ENCODE results near the gene CCT6A.
A peak's percentile ranks its signal among the peaks of the same experiment; 100 is the strongest.
"Not testable (repeated sequence)": the region's sequence is repeated elsewhere in the genome, so short reads cannot be mapped to it uniquely, and the experiment has no call there.

Gene CCT6A, protein sequence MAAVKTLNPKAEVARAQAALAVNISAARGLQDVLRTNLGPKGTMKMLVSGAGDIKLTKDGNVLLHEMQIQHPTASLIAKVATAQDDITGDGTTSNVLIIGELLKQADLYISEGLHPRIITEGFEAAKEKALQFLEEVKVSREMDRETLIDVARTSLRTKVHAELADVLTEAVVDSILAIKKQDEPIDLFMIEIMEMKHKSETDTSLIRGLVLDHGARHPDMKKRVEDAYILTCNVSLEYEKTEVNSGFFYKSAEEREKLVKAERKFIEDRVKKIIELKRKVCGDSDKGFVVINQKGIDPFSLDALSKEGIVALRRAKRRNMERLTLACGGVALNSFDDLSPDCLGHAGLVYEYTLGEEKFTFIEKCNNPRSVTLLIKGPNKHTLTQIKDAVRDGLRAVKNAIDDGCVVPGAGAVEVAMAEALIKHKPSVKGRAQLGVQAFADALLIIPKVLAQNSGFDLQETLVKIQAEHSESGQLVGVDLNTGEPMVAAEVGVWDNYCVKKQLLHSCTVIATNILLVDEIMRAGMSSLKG

DNA sequence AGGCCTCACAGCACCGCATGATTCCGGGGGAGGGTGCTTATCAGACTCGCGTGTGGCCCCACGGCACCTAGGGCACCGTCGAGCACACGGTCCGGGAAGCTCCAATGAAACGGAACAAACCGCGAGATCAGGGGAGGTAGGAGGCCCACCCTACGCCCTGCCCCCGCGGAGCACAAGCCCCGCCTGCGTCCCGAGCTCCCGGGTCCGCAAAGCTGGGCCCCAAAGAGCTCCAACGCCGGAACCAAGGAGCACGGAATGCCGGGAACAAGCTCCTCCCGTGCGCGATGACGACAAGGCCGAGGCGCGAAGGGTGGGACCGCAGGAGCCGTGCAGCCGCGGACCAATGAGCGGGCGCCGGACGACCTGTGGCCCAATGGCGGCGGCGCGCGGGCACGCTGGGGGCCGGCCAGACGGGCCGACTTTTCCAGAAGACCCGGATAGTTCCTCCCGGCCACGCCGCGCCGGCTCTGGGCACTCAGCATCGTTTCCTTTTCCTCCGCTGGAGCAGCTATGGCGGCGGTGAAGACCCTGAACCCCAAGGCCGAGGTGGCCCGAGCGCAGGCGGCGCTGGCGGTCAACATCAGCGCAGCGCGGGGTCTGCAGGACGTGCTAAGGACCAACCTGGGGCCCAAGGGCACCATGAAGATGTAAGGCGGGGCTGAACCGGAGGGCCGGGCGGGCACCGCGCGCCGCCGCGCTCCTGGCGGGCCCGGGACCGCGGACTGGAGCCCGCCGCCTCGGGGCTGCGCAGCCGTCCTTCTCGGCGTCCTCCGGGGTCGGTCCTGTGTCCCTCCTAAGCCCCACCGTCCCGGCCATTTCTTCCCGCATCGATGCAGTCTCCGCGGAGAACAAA, at the start of gene CCT6A, which contains the start of gene PSPH:
Gene CCT6A, plus strand, starts transcription at position 427 of the 853 bp plus-strand sequence. Its CDS starts 84 bp downstream, at position 511.
Gene PSPH, minus strand, starts transcription at position 106 of the 853 bp plus-strand sequence. CDS start 30,232 bp downstream, outside the sequence.
- peak; percentile 98 for DNase-seq

- no peak for DNase-seq
Measured at GRCh38 chr7:56003749-56004148, 47.8 kb upstream of the CCT6A start.

- DNase-seq = no peak
Measured at GRCh38 chr7:56007167-56007652, 44.4 kb upstream of the CCT6A start.

- no peak for DNase-seq
Measured at GRCh38 chr7:56007891-56008290, 43.7 kb upstream of the CCT6A start.

GRCh38 chr7:56009695-56010094, 41.9 kb upstream of the CCT6A start:
- DNase-seq = peak; percentile 94

DNA sequence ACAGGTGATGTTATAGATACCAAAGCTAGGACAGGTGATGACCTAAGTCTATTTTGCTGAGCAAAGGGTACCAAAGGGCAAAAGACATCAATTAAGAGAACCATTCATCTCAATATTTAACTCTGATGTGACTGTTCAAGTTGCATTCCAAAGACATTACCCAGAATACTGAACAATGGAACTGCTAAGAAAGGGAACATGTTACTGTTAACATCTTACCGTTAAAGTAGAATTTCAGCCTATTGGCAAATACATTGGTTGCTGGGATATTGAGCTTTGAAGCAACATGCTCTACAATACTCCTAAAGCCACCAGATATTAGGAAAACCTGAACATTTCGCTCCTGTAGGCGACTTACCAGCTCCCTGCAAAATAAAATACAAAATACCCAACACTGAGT, 34.5 kb upstream of the CCT6A start:
- DNase-seq = not testable (repeated sequence)

- no peak for DNase-seq
Measured at GRCh38 chr7:56019501-56019900, 32.1 kb upstream of the CCT6A start.

DNA sequence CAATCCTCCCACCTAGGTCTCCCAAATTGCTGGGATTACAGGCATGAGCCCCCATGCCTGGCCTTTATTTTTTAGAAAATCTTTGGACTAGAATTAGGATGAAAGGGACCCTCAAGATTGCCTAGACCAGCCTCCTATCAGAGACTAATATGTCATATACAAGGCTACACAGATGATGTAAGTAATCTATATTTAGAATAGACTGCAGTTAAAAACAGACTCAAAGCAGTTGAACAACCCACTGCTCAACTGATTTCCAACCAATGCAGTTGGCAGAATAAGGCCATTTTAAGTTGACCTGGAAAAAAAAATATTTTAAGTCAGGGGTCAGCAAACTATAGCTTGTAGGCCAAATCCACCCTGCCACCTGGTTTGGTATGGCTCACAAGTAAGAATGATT, 28.1 kb upstream of the CCT6A start:
- DNase-seq = no peak

GRCh38 chr7:56026538-56026937, 25.0 kb upstream of the CCT6A start:
- DNase-seq = peak; percentile 20

GRCh38 chr7:56028942-56029630, 22.5 kb upstream of the CCT6A start:
- no peak for DNase-seq

DNA sequence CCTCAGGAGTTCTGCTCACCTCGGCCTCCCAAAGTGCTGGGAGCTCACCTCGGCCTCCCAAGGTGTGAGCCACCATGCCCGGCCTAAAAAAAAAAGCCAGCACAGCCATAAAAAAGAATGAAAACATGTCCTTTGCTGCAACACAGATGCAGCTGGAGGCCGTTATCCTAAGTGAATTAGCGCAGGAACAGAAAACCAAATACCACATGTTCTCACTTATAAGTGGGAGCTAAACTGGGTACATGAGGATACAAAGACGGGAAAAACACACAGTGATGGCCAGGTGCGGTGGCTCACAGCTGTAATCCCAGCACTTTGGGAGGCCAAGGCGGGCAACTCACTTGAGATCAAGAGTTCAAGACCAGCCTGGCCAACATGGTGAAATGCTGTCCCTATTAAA, 21.2 kb upstream of the CCT6A start:
- DNase-seq = no peak

GRCh38 chr7:56031556-56031955, 20.0 kb upstream of the CCT6A start:
- DNase-seq = not testable (repeated sequence)

DNA sequence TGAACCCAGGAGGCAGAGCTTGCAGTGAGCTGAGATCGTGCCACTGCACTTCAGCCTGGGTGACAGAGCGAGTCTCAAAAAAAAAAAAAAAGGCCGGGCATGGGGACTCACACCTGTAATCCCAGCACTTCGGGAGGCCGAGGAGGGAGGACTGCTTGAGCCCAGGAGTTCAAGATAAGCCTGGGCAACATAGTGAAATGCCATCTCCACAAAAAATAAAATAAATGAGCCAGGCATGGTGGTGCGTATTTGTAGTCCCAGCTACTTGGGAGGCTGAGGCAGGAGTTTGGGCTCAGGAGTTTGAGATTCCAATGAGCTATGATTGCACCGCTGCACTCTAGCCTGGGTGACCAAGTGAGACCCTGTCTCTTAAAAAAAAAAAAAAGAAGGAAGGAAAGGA, 19.0 kb upstream of the CCT6A start:
- not testable (repeated sequence) for DNase-seq

DNA sequence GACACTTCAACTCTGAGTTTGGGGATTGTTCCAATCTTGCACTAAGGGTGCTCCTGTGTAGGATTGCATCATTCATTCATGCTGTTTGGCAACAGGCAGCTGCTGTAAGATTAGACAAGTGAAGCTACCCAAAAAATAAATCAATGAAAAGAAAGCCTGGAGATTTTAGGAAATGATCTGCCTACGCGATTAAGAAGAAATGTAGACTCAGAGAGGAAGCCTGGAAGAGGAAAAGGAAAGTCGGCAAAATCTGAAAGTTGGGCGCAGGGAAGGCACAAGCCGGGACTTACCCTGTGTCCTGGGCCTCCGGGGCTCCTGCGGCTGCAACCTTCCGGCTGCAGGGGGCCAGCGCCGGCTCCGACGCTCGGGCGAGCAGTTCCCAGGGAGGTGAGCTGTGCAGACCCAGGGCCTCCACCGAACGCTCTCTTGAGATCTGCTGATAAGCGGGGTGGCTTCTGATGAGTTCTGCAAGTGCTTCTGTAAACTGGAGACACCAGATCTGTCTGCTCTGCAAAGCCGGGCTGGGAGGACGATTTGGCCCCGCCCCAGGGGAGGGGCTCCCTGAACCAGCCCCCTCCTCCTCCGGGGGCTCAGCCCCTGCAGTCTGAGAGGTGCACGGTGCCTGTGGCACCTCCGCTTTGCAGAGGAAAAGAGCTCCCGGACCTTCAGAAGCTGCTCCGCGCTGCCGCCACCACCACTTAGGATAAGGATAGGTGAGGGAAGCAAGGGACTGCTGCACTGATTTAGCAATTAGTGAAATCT, 17.7 kb upstream of the CCT6A start:
- DNase-seq = peak; percentile 92

- DNase-seq = no peak
Measured at GRCh38 chr7:56040730-56041129, 10.8 kb upstream of the CCT6A start.

DNA sequence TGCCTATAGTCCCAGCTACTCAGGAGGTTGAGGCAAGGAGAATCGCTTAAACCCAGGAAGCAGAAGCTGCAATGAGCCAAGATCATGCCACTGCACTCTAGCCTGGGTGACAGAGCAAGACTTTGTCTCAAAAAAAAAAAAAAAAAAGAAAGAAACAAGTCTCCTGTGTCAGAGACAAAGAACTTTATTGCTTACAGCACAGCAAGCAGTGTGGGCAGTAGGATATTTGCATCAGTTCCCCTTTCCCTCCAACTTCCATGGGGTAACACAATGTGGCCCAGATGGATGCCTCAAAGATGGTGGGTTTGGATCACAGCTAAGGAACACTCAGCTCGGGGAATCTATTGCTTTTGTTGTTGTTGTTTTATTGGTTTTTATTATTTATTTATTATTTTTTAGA, 5.8 kb upstream of the CCT6A start:
- DNase-seq = not testable (repeated sequence)

- DNase-seq = no peak
Measured at GRCh38 chr7:56046721-56047445, 4.7 kb upstream of the CCT6A start.

- DNase-seq = not testable (repeated sequence)
Measured at GRCh38 chr7:56047446-56048116, 4.0 kb upstream of the CCT6A start.

- DNase-seq = no peak
Measured at GRCh38 chr7:56048245-56048644, 3.3 kb upstream of the CCT6A start.

GRCh38 chr7:56048763-56049162, 2.8 kb upstream of the CCT6A start:
- DNase-seq = peak; percentile 75

DNA sequence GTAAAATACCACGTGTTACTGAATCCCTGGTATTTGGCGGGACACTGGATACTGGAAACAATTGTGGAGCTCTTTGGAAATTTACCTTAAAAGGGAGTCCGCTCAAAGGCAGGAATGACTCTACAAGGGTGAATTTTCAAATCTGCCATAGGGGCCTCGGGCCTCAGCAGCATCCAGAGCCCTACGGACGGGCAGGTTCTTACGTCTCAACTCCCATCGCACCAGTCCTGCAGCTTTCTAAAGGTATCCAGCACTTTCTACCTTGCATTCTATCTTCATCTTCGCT, 569 bp upstream of the CCT6A start:
- DNase-seq = no peak

Measured in NCI-H345 (cell line).